NCI-H128 (cell line): ENCODE results near the gene BCAP29.
"Not testable (repeated sequence)": the region's sequence is repeated elsewhere in the genome, so short reads cannot be mapped to it uniquely, and the experiment has no call there.

Experiments used
- DNase-seq: peaks from one replicate; lab custom pipeline; 2025; ENCODE audit not compliant: unreplicated experiment; lab: John Stamatoyannopoulos, UW

Gene BCAP29

DNA sequence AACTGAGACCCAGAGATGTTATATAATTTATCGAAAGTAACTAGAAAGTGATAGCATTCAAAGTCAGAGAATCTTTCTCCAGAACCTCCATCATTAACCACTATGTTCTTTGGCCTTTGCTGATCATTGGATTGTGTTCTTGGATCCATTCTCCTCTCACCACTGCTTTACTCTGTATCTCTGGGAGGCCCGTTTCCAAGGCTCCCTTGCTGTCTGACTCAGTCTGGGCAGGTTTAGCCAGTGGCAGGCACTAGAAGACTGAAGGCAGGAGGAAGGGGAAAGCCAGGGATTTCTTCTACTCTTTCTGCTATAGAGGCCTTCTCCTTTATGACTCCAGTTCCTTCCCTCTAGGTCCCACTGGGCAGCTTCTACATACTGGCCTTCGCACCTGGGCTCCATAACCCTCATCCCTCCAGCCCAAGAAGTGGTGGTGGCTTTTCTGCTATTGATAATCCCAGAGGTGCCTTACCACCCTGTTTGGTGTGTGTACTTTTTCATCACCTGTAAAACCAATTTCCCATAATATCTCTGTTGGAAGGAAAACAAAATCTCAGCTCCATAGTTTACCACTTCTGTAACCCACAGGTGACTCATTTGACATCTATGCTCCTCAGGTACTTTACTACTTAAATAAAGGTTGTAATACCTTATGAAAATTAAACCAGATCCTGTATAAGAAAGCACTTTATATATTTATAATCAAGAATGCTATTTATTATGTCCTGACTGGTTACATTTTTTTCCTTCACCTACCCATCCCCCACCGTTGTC, 36.0 kb downstream of the BCAP29 start:
- DNase-seq: no peak

DNA sequence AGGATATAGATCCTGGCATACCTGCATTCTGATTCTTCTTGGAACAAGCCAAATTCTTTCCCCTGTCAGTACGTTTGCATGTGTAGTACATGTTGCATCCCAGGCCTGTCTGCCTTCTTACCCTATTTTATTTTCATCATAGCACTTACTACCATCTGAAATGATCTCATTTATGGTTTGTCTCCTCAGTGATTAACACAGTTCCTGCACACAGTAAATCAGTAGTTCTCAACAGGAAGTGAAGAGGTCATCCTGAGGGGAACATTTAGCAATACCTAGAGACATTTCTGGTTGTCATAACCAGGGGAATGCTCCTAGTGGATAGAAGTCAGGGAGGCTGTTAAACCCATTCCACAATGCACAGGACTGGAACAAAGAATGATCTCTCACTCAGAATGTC, 42.4 kb downstream of the BCAP29 start:
- no peak for DNase-seq

- no peak for DNase-seq
Observed at GRCh38 chr7:107622894-107623293, 42.8 kb downstream of the BCAP29 start.

DNA sequence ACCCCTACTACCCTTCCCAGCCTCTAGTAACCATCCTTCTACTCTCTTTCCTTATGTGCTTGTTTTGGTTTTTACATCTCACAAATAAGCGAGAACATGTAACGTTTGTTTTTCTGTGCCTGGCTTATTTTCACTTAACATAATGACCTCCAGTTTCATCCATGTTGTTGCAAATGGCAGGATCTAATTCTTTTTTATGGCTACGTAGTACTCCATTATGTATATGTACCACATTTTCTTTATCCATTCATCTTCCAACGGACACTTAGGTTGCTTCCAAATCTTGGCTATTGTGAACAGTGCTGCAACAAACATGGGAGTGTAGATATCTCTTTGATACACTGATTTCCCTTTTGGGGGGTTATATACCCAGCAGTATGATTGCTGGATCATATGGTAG, 47.0 kb downstream of the BCAP29 start:
- no peak for DNase-seq

GRCh38 chr7:107628461-107629064, 48.5 kb downstream of the BCAP29 start:
- DNase-seq: no peak

DNA sequence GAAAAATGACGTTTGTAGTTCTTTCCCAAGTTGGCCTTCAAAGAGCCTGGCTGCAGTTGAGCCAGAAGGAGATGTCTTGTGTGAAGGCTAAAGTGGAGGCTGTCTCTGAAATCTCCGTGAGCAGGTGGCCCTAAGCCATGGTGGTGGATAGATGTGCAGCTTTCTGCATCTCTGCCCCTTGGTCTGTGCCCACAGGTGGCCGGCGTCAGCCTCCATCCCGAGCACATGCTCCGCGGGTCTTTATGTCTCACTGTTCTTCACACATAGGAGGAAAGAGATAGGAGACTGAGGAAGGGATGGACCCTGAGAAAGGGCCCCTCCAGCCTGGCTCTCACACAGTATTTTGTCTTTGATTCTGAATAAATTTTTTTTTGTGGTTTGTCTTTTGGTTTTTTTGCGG, 50.3 kb downstream of the BCAP29 start:
- DNase-seq: no peak

DNA sequence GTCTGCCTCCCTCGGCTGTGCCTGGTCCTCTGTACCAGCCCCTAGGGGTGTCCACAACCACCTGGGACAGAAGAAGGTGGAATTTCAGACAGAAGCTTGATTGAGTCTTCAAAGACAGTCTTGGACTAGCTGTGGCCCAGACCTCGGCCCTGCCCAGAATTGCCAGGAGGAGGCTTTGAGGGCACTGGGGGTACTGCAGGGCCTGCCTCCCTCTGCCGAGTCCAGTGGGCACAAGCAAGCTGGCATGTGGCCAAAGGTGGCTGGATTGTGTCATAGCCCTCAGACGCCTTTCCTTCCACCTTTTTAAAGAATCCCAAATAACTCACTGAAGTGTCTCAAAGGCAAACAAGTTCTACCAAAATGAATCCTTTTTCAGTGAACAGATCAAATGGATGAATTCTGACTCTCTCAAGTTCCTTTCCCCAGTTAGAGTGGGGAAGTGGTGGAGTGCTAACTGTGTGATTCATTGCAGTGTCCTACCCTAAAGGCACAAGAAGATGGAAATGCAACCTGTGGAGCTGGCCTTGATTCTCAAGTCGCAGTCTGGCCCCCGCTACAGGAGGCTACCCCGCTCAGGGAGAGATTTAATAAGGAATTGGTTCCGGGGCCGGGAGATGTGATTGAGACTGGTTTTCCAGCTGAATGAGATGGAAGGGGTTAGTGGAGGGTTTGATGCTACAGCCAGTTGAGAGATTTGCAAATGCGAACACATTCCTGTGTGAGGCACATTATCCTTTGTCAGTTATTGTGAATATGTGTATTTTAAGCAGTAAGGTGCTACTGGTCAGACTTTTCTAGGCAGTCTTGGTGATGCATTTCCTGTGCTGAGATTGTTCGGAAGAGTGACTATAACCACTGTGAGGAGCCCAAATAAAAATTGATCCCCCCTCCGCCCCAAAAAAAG, 51.8 kb downstream of the BCAP29 start:
- DNase-seq: no peak

GRCh38 chr7:107632492-107632865, 52.4 kb downstream of the BCAP29 start:
- no peak for DNase-seq

- no peak for DNase-seq
Observed at GRCh38 chr7:107638594-107638993, 58.5 kb downstream of the BCAP29 start.

GRCh38 chr7:107639070-107639469, 59.0 kb downstream of the BCAP29 start:
- not testable (repeated sequence) for DNase-seq

- no peak for DNase-seq
Observed at GRCh38 chr7:107641676-107642075, 61.6 kb downstream of the BCAP29 start.

GRCh38 chr7:107642501-107642900, 62.5 kb downstream of the BCAP29 start:
- DNase-seq: no peak

DNA sequence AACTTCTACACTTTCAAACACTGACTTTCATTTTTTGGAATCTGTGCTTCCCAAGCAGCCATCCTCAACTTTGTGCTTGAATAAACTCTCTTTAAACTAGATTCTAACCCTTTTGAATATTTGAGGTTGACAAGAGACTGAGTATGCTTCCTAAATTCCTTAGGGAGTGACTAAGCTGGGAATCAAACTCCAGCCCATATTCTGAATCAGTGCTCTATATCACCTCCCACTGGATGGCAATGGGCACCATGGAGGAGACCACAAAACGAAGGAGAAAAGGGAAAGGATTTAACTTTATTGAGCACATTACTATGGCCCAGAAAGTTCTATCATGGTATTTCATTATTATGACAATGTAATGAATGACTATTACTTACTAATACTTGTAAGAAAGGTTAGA, 63.4 kb downstream of the BCAP29 start:
- no peak for DNase-seq

- DNase-seq: no peak
Observed at GRCh38 chr7:107643938-107644308, 63.9 kb downstream of the BCAP29 start.

- no peak for DNase-seq
Observed at GRCh38 chr7:107644309-107644974, 64.4 kb downstream of the BCAP29 start.

DNA sequence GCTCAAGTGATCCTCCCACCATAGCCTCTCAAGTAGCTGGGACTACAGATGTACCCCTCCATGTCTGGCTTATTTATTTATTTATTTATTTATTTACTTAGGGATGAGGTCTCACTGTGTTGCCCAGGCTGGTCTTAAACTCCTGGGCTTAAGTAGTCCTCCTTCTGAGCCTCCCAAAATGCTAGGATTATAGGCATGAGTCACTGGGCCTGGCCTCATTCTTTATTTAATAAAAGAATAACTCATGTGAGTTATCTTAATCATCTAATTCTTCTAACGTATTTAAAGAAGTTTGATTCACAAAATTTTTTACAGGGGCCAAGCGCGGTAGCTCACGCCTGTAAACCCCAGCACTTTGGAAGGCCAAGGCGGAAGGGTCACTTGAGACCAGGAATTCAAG, 72.6 kb downstream of the BCAP29 start:
- no peak for DNase-seq

GRCh38 chr7:107658467-107658866, 78.4 kb downstream of the BCAP29 start:
- DNase-seq: no peak

DNA sequence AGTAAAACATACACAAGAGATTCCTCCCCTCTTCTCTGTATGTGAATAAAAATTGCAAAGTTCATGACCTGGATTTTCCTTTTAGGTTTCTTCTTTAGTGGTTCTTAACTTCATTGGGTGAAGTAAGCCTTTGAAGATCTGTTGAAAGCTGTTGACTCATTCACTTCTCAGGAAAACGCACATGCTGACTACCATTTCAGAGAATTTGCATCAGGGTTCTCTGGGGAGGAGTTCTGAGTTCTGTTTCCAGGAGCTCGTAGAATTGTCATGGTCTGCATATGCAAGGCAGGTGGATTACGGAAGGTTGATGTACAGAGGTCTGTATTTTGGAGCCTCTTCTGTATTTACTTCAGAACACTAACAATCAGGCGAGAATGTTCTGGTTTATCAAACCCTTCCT, 79.6 kb downstream of the BCAP29 start:
- no peak for DNase-seq

DNA sequence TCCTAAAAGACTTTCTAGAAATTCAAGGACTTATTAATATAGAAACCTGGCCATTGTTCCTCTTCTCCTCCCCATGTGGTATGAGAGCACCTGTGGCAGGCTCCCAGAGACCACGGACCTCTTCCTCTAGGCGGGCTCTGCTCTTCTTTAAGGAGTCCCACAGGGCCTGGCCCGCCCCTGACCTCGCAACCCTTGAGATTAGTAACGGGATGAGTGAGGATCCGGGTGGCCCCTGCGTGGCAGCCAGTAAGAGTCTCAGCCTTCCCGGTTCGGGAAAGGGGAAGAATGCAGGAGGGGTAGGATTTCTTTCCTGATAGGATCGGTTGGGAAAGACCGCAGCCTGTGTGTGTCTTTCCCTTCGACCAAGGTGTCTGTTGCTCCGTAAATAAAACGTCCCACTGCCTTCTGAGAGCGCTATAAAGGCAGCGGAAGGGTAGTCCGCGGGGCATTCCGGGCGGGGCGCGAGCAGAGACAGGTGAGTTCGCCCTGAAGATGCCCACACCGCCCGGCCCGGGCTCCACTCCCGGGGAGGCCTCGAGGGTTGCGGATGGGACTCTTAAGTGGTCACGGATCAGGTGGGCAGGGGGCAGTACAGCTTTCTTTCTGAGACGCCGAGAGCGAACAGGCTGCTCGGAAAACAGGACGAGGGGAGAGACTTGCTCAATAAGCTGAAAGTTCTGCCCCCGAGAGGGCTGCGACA, 80.5 kb downstream of the BCAP29 start, which contains the start of gene SLC26A4:
Gene SLC26A4 (plus strand): TSS at position 448 of the 700 bp plus-strand sequence. CDS start 814 bp downstream, outside the sequence.
- no peak for DNase-seq

GRCh38 chr7:107661081-107661864, 81.2 kb downstream of the BCAP29 start:
- DNase-seq: no peak
